Hepatocyte (in vitro differentiated cells): ENCODE measurements around the gene DAB2IP. TPM values are rescaled to one million over a fixed set of nuclear protein-coding genes. Genes with fewer than 3 reads are reported as not detected.

ENCODE experiments used
- DNase-seq: peaks from one replicate; pipeline ENCODE4 v3.0.0-alpha.2; 2016; ENCODE audit warnings: low spot score
- H2AFZ ChIP-seq: fragments of 200-600 bp; sonication (generic); 2 replicates; pipeline ENCODE4 v1.6.0; 2016; ENCODE audit warnings: antibody characterized with exemption, mild to moderate bottlenecking
- H3K27ac ChIP-seq: fragments of 200-600 bp; sonication (generic); 2 replicates; pipeline ENCODE4 v1.5.1; 2016; ENCODE audit warnings: mild to moderate bottlenecking
- H3K27me3 ChIP-seq: fragments of 200-600 bp; sonication (generic); 2 replicates; pipeline ENCODE4 v1.6.1; 2016
- H3K36me3 ChIP-seq: fragments of 200-600 bp; sonication (generic); replicated peaks from 2 replicates; pipeline ENCODE4 v1.5.1; 2016; ENCODE audit warnings: low read depth; ENCODE audit not compliant: insufficient read depth
- H3K4me1 ChIP-seq: fragments of 200-600 bp; sonication (generic); 2 replicates; pipeline ENCODE4 v1.5.1; 2016; ENCODE audit warnings: mild to moderate bottlenecking, moderate library complexity; ENCODE audit not compliant: insufficient read depth
- H3K4me2 ChIP-seq: fragments of 200-600 bp; sonication (generic); 2 replicates; pipeline ENCODE4 v1.6.0; 2016
- H3K4me3 ChIP-seq: fragments of 200-600 bp; sonication (generic); 2 replicates; pipeline ENCODE4 v1.5.1; 2016; ENCODE audit warnings: mild to moderate bottlenecking
- H3K79me2 ChIP-seq: fragments of 200-600 bp; sonication (generic); 2 replicates; pipeline ENCODE4 v1.6.0; 2017; ENCODE audit warnings: mild to moderate bottlenecking
- H3K9me2 ChIP-seq: fragments of 200-600 bp; sonication (generic); replicated peaks from 2 replicates; pipeline ENCODE4 v1.6.0; 2017; ENCODE audit warnings: mild to moderate bottlenecking; ENCODE audit not compliant: insufficient read depth
- H3K9me3 ChIP-seq: fragments of 200-600 bp; sonication (generic); 2 replicates; pipeline ENCODE4 v1.5.1; 2016; ENCODE audit warnings: low read depth, mild to moderate bottlenecking
- H4K20me1 ChIP-seq: fragments of 200-600 bp; sonication (generic); 2 replicates; pipeline ENCODE4 v1.6.0; 2016; ENCODE audit warnings: mild to moderate bottlenecking; ENCODE audit not compliant: insufficient read depth, poor library complexity, severe bottlenecking
- EZH2 ChIP-seq: fragments of 200-600 bp; sonication (generic); IDR thresholded peaks from 2 replicates; pipeline ENCODE4 v1.6.1; 2016; ENCODE audit warnings: antibody characterized with exemption, mild to moderate bottlenecking, borderline replicate concordance
- EZH2phosphoT487 ChIP-seq: fragments of 200-600 bp; sonication (generic); IDR thresholded peaks from one replicate; pipeline ENCODE4 v1.6.1; 2018; ENCODE audit warnings: antibody characterized with exemption, mild to moderate bottlenecking, low read depth, moderate library complexity; ENCODE audit not compliant: unreplicated experiment, severe bottlenecking
- WGBS: methylation state at CpG from one replicate; pipeline ENCODE4 v1.1.6; 2016; ENCODE audit warnings: low lambda C conversion rate; ENCODE audit errors: missing lambda C conversion rate; 5-methylcytosine and 5-hydroxymethylcytosine counted together
- polyA plus RNA-seq: library from polyadenylated mRNA; unstranded; fragments of >200 nt; fragmentation: Nextera tagmentation; extraction: Ambion mirVana; gene quantifications from 2 replicates; pipeline ENCODE4 v1.2.1, GENCODE V29; 2016
- total RNA-seq: library from RNA; depleted of rRNA; stranded (reverse); fragments of >200 nt; gene quantifications from 2 replicates; pipeline ENCODE4 v1.2.3, GENCODE V29; 2014
- TF ChIP-seq, protein P1 (sequence below): fragments of 200-600 bp; sonication (generic); IDR thresholded peaks from 2 replicates; pipeline ENCODE4 v1.5.1; 2016; ENCODE audit warnings: antibody characterized with exemption, mild to moderate bottlenecking; ENCODE audit not compliant: poor library complexity

DAB2IP gene
- total and polyA plus RNA-seq, 2 experiments from 2014 or later = 11.6 to 31.0 TPM

DNA sequence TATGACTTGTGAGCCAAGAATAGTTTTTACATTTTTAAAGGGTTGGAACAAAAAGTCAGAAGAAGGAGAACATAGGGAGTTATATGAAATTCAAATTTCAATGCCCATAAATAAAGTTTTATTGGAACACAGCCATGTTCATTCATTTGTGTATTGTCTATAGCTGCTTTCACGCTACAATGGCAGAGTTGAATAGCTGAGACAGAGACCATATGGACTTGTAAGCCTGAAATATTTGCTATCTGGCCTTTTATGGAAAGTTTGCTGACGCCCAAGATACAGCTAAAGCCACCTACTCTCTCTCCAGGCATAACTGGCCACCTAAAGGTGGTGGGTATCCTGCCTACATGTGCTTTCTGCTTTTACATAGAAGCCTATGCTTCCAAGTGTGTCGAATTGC, 10.9 kb downstream of the DAB2IP start:
- 85% methylated on average over 3 of the region's 3 CpGs for WGBS
- Histone ChIP-seq H3K9me3 (no peaks in the 10 kb centered on the region), H3K4me2 (no peak overlapping the region), H3K4me3 (no peak overlapping the region), H3K4me1 (peaks cover 4% of the 10 kb centered on the region), H3K9me2 (no peaks in the 10 kb centered on the region), H3K79me2 (peaks cover 51% of the 10 kb centered on the region), H2AFZ (no peak overlapping the region), H3K36me3 (no peaks in the 10 kb centered on the region), H3K27me3 (no peaks in the 10 kb centered on the region), H4K20me1 (peaks cover 12% of the 10 kb centered on the region), H3K27ac (no peak overlapping the region)
- TF ChIP-seq EZH2 (no peak), EZH2phosphoT487 (no peak)
- TF ChIP-seq, protein P1, sequence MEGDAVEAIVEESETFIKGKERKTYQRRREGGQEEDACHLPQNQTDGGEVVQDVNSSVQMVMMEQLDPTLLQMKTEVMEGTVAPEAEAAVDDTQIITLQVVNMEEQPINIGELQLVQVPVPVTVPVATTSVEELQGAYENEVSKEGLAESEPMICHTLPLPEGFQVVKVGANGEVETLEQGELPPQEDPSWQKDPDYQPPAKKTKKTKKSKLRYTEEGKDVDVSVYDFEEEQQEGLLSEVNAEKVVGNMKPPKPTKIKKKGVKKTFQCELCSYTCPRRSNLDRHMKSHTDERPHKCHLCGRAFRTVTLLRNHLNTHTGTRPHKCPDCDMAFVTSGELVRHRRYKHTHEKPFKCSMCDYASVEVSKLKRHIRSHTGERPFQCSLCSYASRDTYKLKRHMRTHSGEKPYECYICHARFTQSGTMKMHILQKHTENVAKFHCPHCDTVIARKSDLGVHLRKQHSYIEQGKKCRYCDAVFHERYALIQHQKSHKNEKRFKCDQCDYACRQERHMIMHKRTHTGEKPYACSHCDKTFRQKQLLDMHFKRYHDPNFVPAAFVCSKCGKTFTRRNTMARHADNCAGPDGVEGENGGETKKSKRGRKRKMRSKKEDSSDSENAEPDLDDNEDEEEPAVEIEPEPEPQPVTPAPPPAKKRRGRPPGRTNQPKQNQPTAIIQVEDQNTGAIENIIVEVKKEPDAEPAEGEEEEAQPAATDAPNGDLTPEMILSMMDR = no peak
- no peak for DNase-seq

DNA sequence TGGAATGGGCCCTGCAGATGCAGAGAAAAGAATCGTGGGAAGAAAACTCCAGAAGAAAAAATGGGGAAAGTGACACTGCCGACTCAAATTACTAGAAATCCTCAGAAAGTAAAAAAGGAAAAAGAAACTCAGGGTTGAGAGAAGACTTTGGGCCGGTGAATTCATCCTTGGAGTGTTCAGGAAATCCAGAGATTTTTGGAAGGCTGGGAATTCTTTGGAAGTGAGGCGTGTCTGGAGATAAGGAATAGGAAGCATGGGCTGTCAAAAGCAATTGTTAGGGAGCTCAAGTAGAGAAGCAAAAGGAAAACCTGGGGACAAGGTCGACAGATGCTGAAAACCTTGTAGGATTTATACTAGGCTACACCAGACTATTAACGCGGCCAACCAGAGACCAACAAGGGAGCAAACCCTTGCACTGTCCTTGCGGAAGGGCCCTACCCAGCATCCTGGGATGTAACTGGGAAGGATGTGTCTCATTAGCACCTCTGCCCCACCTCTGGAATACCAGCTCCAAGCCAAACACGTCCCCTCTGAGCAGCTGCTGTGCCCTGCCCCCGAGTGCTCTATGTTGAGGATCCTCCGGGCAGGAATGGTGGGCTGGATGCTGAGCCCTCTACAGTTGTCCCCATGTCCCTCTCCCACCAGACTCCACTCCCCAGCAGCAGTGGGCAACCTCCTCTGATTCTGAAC, 11.6 kb downstream of the DAB2IP start:
- H3K27ac ChIP-seq = no peak overlapping the region
- TF ChIP-seq, protein P1 = no peak
- TF ChIP-seq EZH2 (no peak), EZH2phosphoT487 (no peak)

DNA sequence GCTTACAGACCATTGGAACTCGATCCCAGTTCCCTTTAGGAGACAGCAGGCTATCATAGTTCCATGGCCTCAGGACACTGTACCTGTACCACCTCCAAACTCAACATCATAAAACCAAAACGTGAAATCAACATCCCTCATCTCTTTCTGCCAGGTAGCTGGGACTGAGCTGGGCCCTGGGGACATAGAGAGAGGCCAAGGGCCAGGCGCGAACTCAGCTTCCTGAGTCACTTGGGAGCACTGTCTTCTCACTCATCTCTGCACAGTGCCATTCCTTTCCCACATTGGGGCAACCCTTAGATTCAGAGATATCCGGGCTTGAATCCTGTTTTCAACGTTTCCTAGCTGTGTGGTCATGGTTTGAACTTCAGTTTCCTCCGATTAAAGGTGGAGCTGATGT, 12.2 kb downstream of the DAB2IP start:
- H3K36me3 ChIP-seq = no peaks in the 10 kb centered on the region
- no peak overlapping the region for H3K4me3 ChIP-seq
- DNase-seq = no peak
- no peak for TF ChIP-seq EZH2phosphoT487
- TF ChIP-seq, protein P1 = no peak
- no peak for TF ChIP-seq EZH2
- WGBS = 87% methylated on average over 7 of the region's 7 CpGs
- no peak overlapping the region for H3K27ac ChIP-seq
- peaks cover 42% of the 10 kb centered on the region for H3K79me2 ChIP-seq
- no peaks in the 10 kb centered on the region for H3K9me3 ChIP-seq
- no peak overlapping the region for H2AFZ ChIP-seq
- H3K4me1 ChIP-seq = peaks cover 4% of the 10 kb centered on the region
- H3K9me2 ChIP-seq = no peaks in the 10 kb centered on the region
- H3K27me3 ChIP-seq = no peaks in the 10 kb centered on the region
- H3K4me2 ChIP-seq = no peak overlapping the region
- peaks cover under 1% of the 10 kb centered on the region for H4K20me1 ChIP-seq

More for the DNA sequence above, 11.6 kb downstream of the DAB2IP start:
- H3K4me1 ChIP-seq = peaks cover 4% of the 10 kb centered on the region
- no peak overlapping the region for H3K4me2 ChIP-seq
- peaks cover 45% of the 10 kb centered on the region for H3K79me2 ChIP-seq
- peaks cover 6% of the 10 kb centered on the region for H4K20me1 ChIP-seq
- no peak overlapping the region for H2AFZ ChIP-seq
- H3K4me3 ChIP-seq = no peak overlapping the region
- H3K9me2 ChIP-seq = no peaks in the 10 kb centered on the region
- no peaks in the 10 kb centered on the region for H3K9me3 ChIP-seq
- no peaks in the 10 kb centered on the region for H3K36me3 ChIP-seq
- no peaks in the 10 kb centered on the region for H3K27me3 ChIP-seq
- 69% methylated on average over 11 of the region's 11 CpGs for WGBS
- DNase-seq = no peak
